HG02970 (cell line): Measurements from ENCODE around the gene ATP5F1D.
A peak's percentile ranks its signal among the peaks of the same experiment; 100 is the strongest.
"Not testable (repeated sequence)": the region's sequence is repeated elsewhere in the genome, so short reads cannot be mapped to it uniquely, and the experiment has no call there.

Experiments
- ATAC-seq: cut with Tn5 transposase; IDR thresholded peaks from one replicate; pipeline ENCODE4 v1.9.1; 2021; ENCODE audit warnings: mild to moderate bottlenecking, moderate library complexity, moderate number of reproducible peaks; ENCODE audit not compliant: unreplicated experiment, low FRiP score

ATP5F1D gene

DNA sequence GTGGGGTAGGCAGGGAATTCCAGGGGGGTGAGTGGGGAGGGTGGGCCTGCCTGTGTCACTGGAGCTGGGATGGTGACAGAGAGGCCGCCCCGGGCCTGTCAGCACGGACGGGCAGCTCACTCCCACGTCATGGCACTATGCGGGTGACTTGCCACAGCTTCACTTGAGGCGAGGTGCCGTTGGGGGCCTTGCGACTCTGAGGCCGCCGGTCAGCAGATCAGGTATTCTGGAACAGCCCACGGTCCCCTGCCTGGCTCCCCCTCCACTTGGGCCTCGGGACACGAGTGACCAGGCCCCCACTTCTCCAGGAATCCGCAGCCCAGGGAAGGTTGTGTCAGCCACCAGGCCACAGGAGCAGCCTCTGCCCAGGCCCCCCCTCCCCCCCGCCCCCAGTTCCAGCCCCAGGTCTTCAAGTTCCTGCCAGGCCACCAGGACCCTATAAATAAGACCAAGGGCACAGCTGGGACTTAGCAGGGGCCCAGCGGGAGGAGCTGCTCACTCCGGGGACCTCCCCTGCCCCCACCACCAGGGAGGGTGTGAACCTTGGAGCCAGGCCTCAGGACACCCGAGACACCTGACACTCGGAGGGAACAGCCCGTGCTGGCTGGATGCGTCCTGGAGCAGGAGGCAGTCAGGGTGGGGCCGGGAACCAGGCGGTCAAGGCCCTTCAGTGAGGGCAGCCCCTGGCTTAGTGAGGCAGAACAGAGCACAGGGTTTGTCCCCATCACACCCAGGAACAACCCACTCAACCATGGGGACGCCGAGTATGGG, 4.1 kb downstream of the ATP5F1D start:
- ATAC-seq, result no peak

DNA sequence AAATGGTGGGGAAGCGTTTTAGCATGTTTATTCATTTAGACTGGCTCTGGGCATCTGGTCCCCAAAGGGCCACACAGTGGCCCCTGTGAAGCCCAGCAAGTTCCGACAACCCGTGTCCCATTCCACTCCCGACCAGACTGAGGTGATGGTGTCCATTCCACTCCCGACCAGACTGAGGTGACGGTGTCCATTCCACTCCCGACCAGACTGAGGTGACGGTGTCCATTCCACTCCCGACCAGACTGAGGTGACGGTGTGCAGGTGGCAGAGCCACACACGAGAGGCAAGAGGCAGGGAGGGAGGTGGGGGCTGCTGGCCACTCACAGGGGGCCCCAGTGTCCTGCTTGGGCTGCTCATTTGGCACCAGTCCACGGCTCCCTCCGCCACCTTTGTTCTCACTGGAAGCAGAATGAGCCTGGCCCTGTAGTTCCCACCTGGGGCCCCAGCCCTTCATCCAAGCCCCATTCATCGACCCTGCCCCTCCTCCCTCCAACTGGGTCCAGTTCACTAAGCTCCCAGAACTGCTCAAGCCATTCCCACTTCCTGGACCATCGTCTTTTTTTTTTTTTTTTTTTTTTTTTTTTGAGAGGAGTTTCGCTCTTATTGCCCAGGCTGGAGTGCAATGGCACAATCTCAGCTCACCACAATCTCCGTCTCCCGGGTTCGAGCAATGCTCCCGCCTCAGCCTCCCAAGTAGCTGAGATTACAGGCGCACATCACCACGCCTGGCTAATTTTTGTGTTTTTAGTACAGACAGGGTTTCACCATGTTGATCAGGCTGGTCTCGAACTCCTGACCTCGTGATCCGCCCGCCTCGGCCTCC, 4.9 kb downstream of the ATP5F1D start:
- not testable (repeated sequence) for ATAC-seq

DNA sequence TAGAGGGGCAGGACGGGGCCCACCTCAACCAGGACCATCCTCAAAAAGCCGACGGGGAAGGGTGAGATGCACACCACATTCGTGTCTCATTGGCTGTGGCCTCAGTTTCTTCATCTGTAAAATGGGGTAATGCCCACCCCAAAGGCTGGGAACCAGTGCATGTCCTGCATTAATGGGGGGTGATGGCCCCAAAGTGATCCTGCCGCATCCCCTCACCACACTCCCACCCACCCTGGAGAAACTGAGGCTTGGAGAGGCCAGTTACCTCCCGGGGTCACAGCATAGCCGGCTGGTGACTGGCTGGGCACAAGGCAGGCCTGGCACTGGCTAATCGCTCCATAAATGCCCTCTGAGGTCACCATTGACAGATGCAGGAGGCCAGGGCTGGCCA, 6.2 kb downstream of the ATP5F1D start:
- no peak for ATAC-seq

DNA sequence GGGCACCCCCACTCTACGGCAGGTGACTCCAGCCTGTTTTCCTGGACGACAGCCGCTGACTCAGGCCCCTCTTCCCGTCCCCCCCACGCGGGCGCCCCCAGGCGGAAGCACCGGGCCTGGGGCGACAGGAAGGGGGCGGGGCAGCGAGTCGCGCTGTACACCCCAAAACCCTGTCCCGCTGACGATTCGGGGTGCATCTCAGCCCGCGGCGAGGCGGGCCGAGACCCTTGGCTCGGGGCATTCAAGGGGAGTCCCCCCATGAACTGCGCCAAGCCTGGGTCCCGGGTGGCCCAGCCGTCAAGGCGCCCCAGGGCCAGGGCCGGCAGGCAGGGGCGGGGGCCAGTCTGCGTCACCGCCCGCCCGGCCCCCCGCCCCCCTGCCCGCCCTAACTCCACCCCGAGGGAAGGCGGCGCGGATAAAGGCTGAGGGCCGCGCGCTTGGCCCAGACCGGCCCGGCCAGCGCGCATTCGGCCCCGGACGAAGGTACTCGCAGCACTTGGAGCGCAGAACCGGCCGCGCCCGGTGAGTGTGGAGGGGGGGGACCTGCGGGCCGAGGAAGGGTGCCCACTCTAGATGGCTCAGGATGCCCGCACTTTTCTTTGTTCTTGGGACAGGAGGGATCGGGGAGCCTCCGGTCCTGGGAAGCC, 6.7 kb downstream of the ATP5F1D start, which contains the start of gene MIDN:
MIDN (plus strand) TSS at position 445 of the 647 bp plus-strand sequence. CDS start 1,714 bp downstream, outside the sequence.
- peak; percentile 0 for ATAC-seq

DNA sequence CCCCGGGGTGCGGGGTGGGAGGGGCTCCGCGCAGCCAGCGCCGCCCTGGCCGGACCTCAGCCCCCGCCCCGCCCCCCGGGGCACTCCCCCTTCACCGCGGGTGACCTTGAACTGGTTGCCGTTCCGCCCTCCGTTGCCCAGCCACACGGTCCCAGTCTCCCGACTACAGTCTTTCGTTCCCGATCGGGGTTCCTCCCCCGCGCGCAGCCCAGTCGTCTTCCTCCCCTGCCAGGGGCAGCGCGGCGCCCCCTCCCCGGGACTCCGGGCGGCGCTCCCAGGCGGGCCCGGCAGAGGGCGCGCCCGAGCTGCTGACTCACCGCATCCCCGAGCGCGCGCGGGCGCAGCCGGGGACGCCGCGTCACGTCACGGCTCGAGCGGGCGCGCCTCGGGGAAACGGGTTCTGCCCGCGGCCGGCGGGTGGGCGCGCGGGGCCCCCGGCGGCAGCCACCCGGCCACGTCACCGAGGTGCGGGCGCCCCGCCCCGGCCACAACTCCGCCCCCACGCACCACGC, 7.3 kb downstream of the ATP5F1D start:
- ATAC-seq, result peak; percentile 31

DNA sequence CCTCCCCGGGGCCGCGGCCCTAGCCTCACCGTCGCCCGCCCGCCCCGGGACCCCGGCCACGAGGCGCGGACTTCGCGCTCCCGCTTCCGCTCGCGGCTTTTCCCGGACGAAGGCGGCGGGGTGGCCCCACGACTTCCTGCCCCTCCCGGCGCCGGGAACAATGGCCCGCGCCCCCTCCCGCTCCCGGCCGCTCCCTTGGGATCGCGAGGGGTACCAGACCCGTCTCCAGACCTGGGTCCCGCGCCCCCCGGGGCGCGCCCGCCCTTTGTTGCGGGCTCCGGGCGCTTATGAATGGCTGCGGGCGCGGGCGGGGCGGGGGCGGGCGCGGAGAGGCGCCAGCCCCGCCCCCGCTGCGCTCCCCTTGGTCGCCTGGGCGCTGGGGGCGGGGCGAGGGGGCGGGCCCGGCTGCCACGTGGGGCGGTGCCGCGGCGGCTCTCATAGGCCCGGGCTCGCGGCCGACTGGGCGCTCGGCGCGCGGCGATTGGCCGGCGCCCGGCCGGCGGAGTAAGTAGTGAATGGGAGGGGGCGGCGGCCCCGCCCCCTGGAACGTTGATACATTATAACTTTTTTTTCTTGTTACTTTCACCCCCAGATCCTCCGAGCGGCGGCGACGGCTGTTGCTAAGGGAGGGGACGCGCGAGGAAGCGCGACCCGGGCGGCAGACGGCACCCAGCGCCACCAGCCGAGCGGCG, 7.9 kb downstream of the ATP5F1D start:
- peak; percentile 41 for ATAC-seq

DNA sequence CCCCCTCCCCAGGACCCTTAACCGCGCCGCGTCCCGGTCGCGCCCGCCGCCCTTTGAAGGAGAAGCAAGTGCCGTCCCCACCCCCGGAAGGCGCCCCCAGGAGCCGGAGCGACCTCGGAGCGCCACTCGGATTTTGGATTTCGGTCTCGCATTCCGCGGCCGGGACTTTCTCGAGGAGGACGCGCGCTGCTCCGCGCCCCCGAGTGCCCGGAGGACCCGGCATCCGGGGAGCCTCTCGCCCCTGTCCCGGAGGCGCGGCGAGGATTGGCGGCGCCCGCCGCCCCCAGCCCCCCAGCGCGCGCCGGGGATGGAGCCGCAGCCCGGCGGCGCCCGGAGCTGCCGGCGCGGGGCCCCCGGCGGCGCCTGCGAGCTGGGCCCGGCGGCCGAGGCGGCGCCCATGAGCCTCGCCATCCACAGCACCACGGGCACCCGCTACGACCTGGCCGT, 8.5 kb downstream of the ATP5F1D start:
- no peak for ATAC-seq

DNA sequence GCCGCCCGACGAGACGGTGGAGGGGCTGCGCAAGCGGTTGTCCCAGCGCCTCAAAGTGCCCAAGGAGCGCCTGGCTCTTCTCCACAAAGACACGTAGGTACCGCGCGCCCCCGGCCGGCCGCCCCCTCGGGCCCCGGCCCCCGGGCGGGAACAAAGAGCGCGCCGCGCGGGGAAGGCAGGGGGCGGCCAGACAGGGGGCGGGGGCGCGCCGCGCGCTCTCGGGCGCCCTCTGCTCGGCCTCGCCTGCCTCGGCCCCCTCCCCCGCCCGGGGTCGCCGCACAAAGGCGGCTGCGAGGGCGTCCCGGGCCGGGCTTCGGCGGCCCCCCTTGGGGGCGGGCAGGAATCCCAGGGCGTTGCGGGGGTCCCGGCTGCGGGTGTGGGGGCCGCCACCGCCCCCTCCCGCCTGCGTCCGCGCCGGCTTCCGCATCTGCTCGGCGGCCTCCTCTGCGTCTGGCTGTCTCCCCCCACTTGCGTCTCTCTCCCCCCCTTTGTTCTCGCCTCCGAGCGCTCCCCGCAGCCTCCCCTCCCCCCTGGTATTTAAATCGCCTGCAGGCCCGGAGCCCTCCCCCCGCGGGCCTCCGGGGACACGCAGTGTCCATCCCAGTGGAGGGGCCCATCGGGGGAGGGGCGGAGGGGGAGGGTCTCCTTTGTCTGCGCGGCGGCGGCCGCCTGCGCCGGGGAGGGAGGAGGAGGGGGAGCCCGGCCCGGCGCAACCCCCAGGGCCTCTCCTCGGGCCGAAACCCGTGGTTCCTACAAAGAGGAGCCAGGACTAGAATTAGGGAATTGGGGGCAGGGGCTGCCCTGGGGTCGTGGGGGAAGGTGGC, 9.1 kb downstream of the ATP5F1D start:
- ATAC-seq, result no peak

DNA sequence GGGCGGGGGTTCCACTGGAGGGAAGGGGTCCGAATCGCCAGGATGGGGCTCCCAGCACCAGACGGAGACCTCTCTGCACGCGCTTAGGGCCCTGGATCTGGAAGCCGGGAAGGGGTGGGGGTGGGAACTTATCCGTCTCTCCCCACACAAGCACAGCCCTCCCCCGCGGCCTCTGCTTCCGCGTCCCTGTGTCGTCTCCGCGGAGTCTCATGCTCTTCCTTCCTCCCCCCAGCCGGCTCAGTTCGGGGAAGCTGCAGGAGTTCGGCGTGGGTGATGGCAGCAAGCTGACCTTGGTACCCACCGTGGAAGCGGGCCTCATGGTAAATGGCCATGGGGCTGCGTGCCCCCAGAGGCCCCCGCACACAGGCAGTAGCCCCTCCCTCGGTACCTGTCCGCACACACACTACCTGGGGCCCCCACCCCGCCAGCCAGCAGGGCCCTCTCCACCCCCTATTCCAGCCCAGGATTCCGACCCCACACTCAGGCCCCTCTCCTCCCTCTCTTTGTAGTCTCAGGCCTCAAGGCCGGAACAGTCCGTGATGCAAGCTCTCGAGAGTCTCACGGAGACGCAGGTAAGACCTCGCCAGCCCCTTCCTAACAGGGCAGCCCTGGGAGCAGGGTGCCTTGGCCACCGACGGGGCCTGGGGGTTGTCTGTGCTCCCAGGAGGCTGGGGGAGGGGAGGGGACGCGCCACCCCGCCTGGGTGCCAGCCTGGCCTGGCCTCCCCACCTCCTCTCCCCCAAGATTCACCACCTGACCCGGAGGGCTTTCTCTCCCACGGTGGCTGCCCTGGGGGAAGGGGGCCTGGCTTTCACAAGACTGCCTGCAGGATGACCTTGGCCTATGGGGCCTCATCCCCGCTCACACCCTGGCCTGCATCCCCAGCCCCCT, 10.0 kb downstream of the ATP5F1D start:
- ATAC-seq, result no peak

DNA sequence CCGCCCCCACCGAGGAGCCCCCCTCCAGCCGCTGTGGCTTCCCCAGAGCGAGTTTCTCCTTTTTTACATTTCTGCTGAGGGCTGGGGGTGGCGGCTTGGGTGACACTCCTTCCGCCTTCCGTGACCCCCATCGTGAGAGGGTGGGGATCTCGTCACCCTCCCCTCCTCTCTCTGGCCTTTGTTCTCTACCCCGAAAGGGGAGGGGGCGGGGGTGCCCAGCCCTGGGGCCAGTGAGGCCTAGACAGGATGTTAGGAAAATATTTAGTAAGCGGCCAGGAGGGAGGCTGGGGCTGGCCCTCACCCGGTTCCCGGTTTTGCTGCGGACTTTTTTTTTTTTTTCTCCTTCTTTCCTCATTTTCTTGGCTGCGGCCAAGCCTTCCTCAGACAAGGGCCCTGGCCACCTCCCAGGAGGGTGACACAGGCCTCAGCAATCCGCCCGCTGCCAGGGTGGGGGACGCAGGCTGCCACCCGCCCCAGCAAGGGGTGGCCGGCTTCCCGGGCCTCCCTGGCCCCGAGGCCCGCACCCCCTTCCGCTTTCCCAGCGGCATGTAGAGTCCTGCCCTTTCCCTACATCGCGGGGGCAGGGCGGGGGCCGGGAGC, 10.8 kb downstream of the ATP5F1D start:
- ATAC-seq, result no peak

DNA sequence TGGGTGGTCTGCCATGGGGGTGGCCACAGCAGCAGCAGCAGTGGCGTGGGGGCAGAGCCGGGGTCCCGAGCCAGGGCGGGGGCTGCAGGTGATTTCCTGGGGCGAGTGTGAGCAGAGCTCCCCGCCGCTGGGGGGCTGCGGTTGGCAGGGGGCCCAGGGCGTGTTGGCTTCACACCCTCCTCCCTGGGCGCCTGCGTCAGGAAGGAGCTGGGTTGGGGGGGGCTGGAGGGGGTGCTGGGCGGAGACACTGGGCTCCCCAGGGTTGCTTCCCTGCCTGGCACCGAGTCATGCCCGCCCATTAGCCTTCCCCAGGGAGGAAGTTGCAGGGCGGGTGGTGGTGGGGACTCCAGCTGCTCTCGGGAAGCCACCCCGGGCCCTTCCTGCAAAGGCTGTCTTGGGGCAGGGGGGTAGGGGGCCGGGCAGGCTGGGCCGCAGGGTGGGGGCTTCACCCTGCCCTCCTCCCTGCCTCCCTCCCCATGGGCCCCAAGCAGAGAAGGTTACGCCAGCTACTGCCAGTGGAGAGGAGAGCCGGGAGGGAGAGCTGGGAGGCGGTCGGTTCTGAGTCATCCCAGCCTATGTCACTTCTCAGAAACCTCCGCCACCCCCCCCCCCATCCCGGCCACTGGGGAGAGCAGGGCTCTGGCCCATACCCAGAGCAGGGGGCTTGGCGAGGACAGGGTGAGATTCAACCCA, 11.4 kb downstream of the ATP5F1D start:
- ATAC-seq, result no peak

DNA sequence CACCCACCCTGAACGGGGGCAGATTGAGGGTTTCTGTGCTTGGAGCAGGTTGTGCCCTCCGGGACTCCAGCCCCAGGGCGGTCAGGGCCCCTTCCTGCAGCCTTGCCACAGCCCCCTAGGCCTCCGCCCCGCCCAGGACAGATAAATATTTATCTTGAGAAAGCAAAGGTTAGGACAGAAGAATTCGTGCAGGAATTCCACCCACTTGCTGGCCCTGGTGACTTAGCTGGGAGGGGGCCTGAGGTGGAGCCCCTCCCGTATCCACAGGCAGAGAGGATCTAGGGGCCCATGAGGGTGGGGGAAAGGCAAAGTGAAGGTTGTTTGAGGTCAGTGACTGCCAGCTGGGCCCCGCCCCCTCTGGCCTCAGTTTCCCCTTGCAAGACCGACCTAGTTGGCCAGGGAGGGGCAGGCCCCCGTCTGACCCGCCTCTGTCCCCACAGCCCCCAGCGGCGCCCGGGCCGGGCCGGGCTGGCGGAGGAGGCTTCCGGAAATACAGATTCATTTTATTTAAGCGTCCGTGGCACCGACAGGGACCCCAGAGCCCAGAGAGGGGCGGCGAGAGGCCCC, 12.0 kb downstream of the ATP5F1D start:
- ATAC-seq, result no peak

DNA sequence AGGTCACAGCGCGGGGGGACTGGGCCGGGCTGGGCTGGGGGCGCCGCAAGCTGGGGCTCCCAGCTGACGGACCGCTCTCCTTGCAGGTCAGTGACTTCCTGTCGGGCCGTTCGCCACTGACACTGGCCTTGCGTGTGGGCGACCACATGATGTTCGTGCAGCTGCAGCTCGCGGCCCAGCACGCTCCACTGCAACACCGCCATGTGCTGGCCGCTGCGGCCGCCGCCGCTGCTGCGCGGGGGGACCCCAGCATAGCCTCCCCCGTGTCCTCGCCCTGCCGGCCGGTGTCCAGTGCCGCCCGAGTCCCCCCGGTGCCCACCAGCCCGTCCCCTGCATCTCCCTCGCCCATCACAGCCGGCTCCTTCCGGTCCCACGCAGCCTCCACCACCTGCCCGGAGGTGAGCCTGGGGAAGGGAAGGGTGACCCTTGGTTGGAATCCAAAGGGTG, 12.6 kb downstream of the ATP5F1D start:
- ATAC-seq, result no peak

DNA sequence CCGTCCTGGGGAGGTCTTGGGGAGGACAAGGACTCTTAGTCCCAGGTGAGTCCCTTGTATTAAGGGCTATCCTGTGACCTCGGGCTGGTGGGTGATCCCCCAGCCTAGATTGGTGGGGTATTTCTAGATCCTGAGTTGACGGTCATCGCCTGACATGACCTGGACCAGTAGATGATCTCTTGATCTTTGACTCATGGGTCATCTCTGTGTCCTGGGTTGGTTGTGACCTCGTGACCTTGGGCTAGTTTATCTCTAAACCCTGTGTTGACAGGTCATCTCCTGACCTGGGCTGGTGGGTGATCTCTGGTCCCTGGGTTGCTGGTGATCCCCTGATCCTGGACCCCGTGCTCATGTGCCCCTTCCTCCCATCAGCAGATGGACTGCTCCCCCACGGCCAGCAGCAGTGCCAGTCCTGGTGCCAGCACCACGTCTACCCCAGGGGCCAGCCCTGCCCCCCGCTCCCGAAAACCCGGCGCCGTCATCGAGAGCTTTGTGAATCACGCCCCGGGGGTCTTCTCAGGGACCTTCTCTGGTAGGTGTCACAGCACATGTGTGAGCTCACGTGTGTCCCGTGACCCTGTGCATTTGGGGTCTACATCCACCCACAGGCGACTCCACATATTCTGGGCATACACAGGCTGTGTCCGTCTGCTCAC, 13.1 kb downstream of the ATP5F1D start:
- no peak for ATAC-seq

DNA sequence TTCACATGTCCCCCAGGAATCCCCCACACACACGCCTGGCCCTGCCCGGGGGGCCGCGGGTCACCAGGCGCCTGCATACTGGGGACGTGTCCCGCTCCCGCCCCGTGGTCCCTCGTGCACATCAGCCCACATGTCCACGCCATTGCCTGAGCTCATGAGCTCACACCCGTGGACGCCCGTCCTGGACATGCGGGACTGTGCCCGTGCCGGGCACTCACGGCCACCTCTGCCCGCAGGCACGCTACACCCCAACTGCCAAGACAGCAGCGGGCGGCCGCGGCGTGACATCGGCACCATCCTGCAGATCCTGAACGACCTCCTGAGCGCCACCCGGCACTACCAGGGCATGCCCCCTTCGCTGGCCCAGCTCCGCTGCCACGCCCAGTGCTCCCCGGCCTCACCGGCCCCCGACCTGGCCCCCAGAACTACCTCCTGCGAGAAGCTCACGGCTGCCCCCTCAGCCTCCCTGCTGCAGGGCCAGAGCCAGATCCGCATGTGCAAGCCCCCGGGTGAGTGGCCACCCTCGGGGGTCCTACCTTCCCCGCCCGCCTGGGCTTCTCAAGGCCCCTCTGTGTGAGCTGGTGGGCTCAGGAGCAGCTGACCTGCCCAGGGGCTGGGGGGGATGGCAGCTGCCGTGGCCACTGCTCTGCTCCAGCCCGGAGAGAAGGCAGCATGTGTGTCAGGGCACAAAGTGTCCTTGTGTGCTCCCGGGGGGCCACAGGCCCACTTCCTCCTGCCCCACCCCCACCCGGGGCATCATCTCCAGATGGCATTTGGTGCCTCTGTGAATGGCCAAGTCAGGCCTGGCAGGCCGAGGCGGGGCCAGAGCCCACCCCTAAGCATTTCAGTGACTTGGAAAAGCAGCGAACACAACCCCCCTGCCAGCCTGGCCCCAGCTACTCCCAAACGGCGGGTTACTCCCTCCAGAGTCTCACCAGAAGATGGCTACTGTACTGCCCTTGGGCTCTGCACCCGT, 13.9 kb downstream of the ATP5F1D start:
- ATAC-seq, result no peak
